A673 (cell line): ENCODE measurements around the gene C1orf50. TPM values are rescaled to one million over a fixed set of nuclear protein-coding genes. Genes with fewer than 3 reads are reported as not detected.
"Not testable (repeated sequence)": the region's sequence is repeated elsewhere in the genome, so short reads cannot be mapped to it uniquely, and the experiment has no call there.

ENCODE experiments used
- Bru-seq: library from RNA; stranded (reverse); fragments of 400-500 nt; gene quantifications from one replicate; lab custom pipeline; 2021; lab: Mats Ljungman, UMichigan
- BruChase-seq, 2 experiments: library from RNA; stranded (reverse); fragments of 400-500 nt; gene quantifications; one replicate each; lab custom pipeline; 2021; lab: Mats Ljungman, UMichigan
- BruUV-seq: library from RNA; stranded (reverse); fragments of 400-500 nt; replicated peaks from 2 replicates; lab custom pipeline; 2021; lab: Mats Ljungman, UMichigan
- CTCF ChIA-PET: fragments of 300-600 bp; sonication (Branson Sonifier 250); formaldehyde crosslinking; loops from one replicate; lab custom pipeline; 2022; ENCODE audit warnings: antibody characterized with exemption; lab: Charles Lee
- POLR2A ChIA-PET: fragments of 300-600 bp; sonication (Branson Sonifier 250); formaldehyde crosslinking; loops from one replicate; lab custom pipeline; 2022; ENCODE audit warnings: antibody characterized with exemption; ENCODE audit not compliant: low non-redundant PET; lab: Charles Lee
- DNase-seq: peaks from one replicate; pipeline ENCODE4 v3.0.0-alpha.2; 2015; ENCODE audit warnings: low spot score
- H3K27ac ChIP-seq: fragments of 200-600 bp; sonication (generic); 2 replicates; pipeline ENCODE4 v1.5.1; 2016; ENCODE audit warnings: mixed run types, low read depth, mild to moderate bottlenecking, mixed read lengths, antibody characterized with exemption, low read length; ENCODE audit not compliant: poor library complexity, severe bottlenecking
- H3K27me3 ChIP-seq: fragments of 200-600 bp; sonication (generic); replicated peaks from 2 replicates; pipeline ENCODE4 v1.6.1; 2017; ENCODE audit warnings: mixed run types, low read depth, mild to moderate bottlenecking, mixed read lengths, antibody characterized with exemption, low read length; ENCODE audit not compliant: insufficient read depth, poor library complexity
- H3K36me3 ChIP-seq: fragments of 200-600 bp; sonication (generic); 2 replicates; pipeline ENCODE4 v1.6.1; 2016; ENCODE audit warnings: mixed run types, mild to moderate bottlenecking, mixed read lengths, antibody characterized with exemption, low read length; ENCODE audit not compliant: insufficient read depth, poor library complexity, severe bottlenecking
- H3K4me1 ChIP-seq: fragments of 200-600 bp; sonication (generic); 2 replicates; pipeline ENCODE4 v1.6.1; 2017; ENCODE audit warnings: mixed run types, mild to moderate bottlenecking, mixed read lengths, antibody characterized with exemption, low read length; ENCODE audit not compliant: insufficient read depth, poor library complexity, severe bottlenecking
- H3K4me3 ChIP-seq: fragments of 200-600 bp; sonication (generic); 2 replicates; pipeline ENCODE4 v1.5.1; 2016; ENCODE audit warnings: low read depth, mixed run types, mild to moderate bottlenecking, mixed read lengths, low read length; ENCODE audit not compliant: poor library complexity, severe bottlenecking
- H3K9me3 ChIP-seq: fragments of 200-600 bp; sonication (generic); 2 replicates; pipeline ENCODE4 v1.6.1; 2016; ENCODE audit warnings: mixed run types, low read depth, mild to moderate bottlenecking, mixed read lengths, antibody characterized with exemption, low read length; ENCODE audit not compliant: poor library complexity, severe bottlenecking
- CTCF ChIP-seq: fragments of 300-800, 200-600 bp; sonication (generic); conservative IDR thresholded peaks from 2 replicates; pipeline ENCODE4 v1.5.1; 2017; ENCODE audit warnings: low read depth, mild to moderate bottlenecking, antibody characterized with exemption, low read length, moderate library complexity, mixed read lengths
- EZH2 ChIP-seq: fragments of 200-600 bp; sonication (generic); IDR thresholded peaks from 2 replicates; pipeline ENCODE4 v1.6.1; 2017; ENCODE audit warnings: borderline replicate concordance, low read depth, mild to moderate bottlenecking, mixed read lengths, antibody characterized with exemption, low read length; ENCODE audit not compliant: poor library complexity, severe bottlenecking
- intact Hi-C: fragments of 100-400 bp; cut with micrococcal nuclease; formaldehyde crosslinking; loops from one replicate; pipeline ENCODE4 v1.10.0; 2022; ENCODE audit not compliant: unreplicated experiment
- long read RNA-seq: library from polyadenylated mRNA; stranded (forward); transcript quantifications from one replicate; pipeline ENCODE4 v2.0.0, GENCODE V29; 2022
- total RNA-seq: library from RNA; stranded (reverse); gene quantifications from 2 replicates; pipeline ENCODE4 v1.2.3, GENCODE V29; 2021

C1orf50 gene
- total RNA-seq (13.1 and 14.7 TPM in 2 replicates), Bru-seq, nascent RNA (percentile 80 among the genes with signal in this experiment), BruChase-seq, experiment 1, labeled RNA remaining after a 2-hour chase (percentile 88 among the genes with signal in this experiment), BruChase-seq, experiment 2, labeled RNA remaining after a 6-hour chase (percentile 90 among the genes with signal in this experiment)
- long read RNA-seq, full-length matches to known transcripts, result 26 of 41 reads
- long read RNA-seq, partial matches to known transcripts, result 2 of 41 reads
- long read RNA-seq, other reads (novel, unspliced or antisense), result 13 of 41 reads

GRCh38 chr1:42766741-42767509, at the start of gene C1orf50, which contains the start of gene P3H1:
Gene C1orf50, plus strand, starts transcription at chr1:42767249. Its CDS starts 63 bp downstream, at chr1:42767312.
Gene P3H1, minus strand, starts transcription at chr1:42767028. Its CDS starts 57 bp downstream, at chr1:42766971.
- intact Hi-C loops, result no loop called here

GRCh38 chr1:42720868-42721267, 46.2 kb upstream of the C1orf50 start:
- no peak for TF ChIP-seq CTCF
- TF ChIP-seq EZH2, result no peak
- Histone ChIP-seq H3K27me3 (no peaks in the 10 kb centered on the region), H3K4me1 (no peaks in the 10 kb centered on the region), H3K4me3 (no peak overlapping the region), H3K27ac (no peak overlapping the region), H3K36me3 (no peaks in the 10 kb centered on the region), H3K9me3 (no peaks in the 10 kb centered on the region)
- DNase-seq, result no peak
- POLR2A ChIA-PET, result no interaction called here
- intact Hi-C loops, result no loop called here
- no TSS peak for BruUV-seq
- CTCF ChIA-PET, result no interaction called here

More at GRCh38 chr1:42766741-42767509, at the start of gene C1orf50, which contains the start of gene P3H1:
- H3K36me3 ChIP-seq, result peaks cover 7% of the 10 kb centered on the region
- ChIA-PET POLR2A (interaction anchor here (1.2 kb wide), 1 partner anchor 10 kb away, joined by 3 read pairs; no protein-coding TSS in a partner anchor), CTCF (interaction anchor here (0.8 to 2.2 kb wide), 3 partner anchors 13 to 307 kb away, joined by 3 to 11 read pairs (median 3); partner anchors contain the start of gene PPIH)
- H3K9me3 ChIP-seq, result no peaks in the 10 kb centered on the region
- TF ChIP-seq EZH2 (no peak), CTCF (no peak)
- H3K27ac ChIP-seq, result peak within 1 kb of the TSS; percentile 89
- no peaks in the 10 kb centered on the region for H3K27me3 ChIP-seq
- DNase-seq, result peak; percentile 100
- H3K4me3 ChIP-seq, result peak within 1 kb of the TSS; percentile 83
- H3K4me1 ChIP-seq, result peaks cover 17% of the 10 kb centered on the region
- no TSS peak for BruUV-seq

- Histone ChIP-seq H3K27me3 (no peaks in the 10 kb centered on the region), H3K4me3 (no peak overlapping the region), H3K27ac (no peak overlapping the region), H3K4me1 (no peaks in the 10 kb centered on the region), H3K36me3 (no peaks in the 10 kb centered on the region), H3K9me3 (no peaks in the 10 kb centered on the region)
- BruUV-seq, result no TSS peak
- TF ChIP-seq CTCF (no peak), EZH2 (no peak)
- no peak for DNase-seq
- intact Hi-C loops, result no loop called here
- ChIA-PET CTCF (no interaction called here), POLR2A (no interaction called here)
These were observed 45.1 kb upstream of the C1orf50 start for GRCh38 chr1:42721926-42722325.

- intact Hi-C loops, H3K27ac ChIP-seq, H3K9me3 ChIP-seq, CTCF ChIA-PET, BruUV-seq, H3K4me3 ChIP-seq, DNase-seq, H3K36me3 ChIP-seq, H3K27me3 ChIP-seq, H3K4me1 ChIP-seq: not testable (repeated sequence)
- POLR2A ChIA-PET, result interaction anchor here (0.7 kb wide), 1 partner anchor 182 kb away, joined by 3 read pairs; no protein-coding TSS in a partner anchor
These were observed 44.6 kb upstream of the C1orf50 start for GRCh38 chr1:42722403-42722802.
